HG03558 (cell line): ENCODE measurements around the gene PPAT.

Experiments
- ATAC-seq: cut with Tn5 transposase; IDR thresholded peaks from one replicate; pipeline ENCODE4 v1.9.1; 2021; ENCODE audit warnings: moderate number of reproducible peaks; ENCODE audit not compliant: unreplicated experiment; ENCODE audit errors: extremely low read depth

PPAT gene

GRCh38 chr4:56438766-56439165 is 3.4 kb upstream of the PPAT start:
- ATAC-seq = no peak

DNA sequence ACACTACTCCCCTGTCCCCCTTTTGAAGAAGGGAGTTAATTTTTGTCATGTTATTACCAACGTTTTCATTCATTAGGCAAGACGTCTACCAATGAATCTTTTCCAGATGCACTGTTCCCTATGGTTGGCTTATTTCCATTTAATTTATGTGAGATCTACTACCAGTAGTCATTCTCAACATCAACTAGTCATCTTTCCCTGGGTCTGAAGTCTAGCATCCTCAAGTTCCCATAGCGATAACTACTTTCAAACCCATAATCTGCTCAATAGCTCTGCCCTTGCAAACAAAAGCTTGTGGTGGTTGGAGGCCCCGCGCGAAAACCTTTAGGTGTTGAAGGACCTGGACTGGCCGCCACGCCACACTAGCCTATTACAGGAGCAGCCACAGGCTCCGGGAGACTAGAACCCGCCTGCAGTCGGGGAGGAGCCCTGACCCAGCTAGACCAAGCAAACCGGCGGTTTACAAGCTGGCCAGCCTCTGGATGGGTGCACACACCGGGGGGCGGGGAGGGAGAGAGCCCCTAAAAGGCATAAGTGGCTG is 746 bp downstream of the PPAT start:
- ATAC-seq = no peak

DNA sequence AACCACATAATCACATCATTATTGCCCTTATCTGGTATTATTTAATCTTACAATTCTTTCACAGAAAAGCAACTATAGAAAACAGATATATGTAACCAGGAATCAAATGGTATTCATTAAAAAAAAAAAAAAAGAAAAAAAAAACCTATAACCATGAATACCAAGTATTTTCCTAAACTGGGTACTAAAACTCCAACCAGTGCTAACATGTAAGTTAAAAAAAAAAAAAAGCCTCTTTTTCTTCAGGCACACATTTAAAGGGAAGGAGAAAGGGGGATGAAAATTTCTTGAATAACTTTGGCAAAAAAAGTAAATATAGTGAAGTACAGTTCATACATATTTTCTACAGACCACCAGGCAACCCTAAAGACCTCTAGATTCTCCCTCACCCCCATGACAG is 2.1 kb downstream of the PPAT start:
- ATAC-seq = no peak

- no peak for ATAC-seq
Measured at GRCh38 chr4:56430203-56430602, 5.2 kb downstream of the PPAT start.

- ATAC-seq = no peak
Measured at GRCh38 chr4:56427179-56427578, 8.2 kb downstream of the PPAT start.

GRCh38 chr4:56426273-56426672 is 9.1 kb downstream of the PPAT start:
- ATAC-seq = peak; percentile 74

DNA sequence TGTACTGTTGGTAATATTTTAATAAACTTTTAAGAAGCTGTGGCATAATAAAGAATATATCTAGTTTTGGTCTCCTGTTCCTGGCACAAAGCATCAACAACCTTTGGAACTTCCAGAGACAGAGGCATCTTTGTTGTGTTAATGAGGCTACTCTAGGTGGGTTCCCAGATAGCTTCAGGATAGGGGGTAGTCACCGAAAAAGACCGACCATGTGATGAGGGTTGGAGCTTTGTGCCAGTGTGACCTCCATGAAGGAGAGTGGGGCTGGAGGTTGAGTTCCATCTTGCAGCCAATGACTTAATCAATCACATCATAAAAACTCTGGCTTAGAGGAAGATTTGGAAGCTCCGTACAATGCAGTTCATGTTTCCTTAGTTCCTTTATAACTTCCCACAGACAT is 9.9 kb downstream of the PPAT start:
- ATAC-seq = no peak

DNA sequence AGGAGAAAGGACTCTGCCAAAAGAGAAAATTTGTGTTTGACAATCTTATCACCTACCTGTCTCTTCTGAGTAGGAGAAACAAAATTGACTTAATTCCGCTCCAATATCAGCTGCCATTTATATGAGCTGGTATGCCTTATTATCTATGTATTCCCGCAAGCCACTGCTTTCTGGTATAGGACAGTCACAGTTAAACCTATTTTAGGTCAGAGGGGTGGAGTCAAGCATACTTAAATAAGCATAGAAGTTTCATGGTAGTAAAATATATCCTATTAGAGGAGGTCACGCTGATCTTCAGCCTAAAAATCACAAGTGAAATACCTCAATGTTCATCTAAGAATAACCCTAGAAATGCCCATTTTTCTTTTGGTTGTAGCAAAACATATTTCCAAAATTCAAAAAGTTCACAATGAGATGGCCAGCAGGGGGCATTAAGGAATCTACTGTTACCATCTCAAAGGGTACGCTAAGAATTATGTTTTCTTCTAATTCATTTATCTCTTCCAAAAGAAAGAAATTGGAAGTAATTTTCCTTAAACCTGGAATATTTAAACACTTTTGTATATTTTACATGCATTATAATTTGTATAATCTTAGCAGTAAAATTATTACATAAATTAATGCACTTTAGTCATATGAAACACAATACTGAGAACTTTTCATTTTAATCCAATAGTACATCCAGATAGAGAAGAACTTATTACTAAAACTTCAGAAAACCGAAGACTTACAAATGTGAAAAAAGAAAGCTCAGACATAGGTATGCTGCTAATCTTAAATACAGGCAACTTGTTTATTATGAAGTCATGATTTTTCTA is 10.5 kb downstream of the PPAT start:
- no peak for ATAC-seq

DNA sequence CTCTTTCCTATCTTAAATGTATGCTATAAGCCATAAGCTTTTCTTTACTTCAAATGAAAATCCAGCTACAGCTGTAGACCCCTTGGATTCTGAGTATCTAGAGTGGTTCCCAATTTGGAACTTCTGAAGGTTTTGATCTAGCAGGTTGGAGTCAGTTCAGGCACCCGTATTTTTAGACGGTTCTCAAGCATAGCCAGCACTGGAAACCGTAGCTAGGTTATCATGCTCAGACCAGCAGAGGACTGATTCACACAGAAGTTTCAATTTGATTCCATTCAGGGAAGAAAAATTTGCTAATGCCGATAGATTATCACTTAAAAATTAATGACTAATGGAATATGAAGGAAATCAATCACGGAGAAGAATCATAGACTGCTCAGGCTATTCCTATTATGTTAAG is 11.2 kb downstream of the PPAT start:
- no peak for ATAC-seq

- ATAC-seq = no peak
Measured at GRCh38 chr4:56417396-56417795, 18.0 kb downstream of the PPAT start.

DNA sequence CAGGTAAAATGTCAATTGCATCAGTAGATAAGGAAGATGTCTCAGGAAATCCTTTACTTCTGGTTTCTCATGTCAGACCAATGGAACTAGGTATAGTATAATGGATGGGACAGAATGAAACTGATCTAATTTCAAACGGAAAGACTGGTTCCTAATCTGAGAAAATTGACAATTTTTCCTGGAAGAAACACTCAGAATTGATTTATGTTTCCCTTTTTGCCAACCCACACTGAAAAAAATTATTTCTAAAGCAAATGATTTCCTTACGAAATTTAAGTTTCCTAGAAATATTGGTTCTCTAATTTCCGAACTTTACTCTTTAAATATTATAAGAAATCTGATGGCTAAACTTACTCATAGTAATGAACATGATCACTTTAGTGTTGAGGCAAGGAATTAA is 19.1 kb downstream of the PPAT start:
- ATAC-seq = no peak

GRCh38 chr4:56414135-56414670 is 21.2 kb downstream of the PPAT start:
- no peak for ATAC-seq

DNA sequence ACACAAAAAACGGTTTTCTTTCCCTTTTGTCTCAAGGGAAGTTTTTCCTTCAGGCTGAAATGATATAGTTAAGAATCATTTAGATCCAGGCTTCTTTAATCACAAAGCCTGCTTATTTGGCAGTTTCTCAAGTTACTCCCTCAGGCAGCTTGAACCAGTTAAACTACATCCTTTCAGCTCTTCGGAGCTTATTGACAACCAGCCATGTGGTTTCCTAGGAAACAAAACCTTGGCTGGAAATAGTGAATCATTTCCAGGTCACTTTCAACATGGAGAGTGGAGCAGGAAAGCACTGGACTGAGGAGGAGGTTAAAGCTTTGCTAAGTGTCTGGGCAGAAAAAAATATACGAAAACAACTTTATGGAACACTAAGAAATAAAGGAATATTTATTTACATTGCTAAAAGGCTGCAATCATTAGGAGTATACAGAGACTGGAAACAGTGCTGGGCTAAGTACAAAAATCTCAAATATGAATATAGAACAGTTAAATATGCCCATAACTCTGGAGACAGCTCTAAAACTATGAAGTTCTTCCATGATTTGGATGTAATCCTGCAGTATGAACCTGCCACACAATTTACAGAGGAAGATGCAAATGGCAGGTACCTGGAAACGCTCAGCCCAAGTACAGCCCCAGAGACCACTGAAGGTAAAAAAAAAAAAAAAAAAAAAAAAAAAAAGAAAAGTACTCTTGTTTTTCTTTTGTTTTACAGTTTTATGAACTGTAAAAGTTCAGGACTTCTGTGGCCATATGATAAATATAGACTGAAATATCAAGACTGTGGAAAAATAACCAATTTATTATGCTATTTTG is 25.0 kb downstream of the PPAT start:
- ATAC-seq = no peak

DNA sequence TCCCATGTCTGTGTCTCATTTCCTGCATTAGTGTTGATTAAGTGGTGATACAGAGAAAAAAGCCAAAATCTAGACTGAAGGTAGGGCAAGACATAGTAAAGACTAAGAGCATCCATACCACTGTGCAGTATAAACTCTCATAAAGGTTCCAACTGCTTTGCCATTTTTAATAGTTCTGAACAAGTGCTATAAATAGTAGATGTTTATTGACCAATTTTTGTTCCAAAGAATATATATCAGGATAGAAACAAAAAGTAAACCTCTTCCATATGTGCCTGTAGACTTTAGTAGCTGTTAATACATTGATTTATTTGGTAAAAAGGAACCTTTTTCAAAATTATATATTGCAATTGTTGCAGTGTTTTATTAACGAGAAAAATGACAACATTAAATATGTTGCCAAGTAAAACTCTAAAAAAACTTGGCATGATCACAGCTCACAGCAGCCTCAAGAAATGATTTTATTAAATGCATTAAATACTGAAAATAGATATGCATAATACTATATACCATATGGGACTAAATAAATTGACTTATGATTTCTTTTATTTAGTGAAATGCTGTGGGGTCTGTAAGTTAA is 25.8 kb downstream of the PPAT start:
- no peak for ATAC-seq

DNA sequence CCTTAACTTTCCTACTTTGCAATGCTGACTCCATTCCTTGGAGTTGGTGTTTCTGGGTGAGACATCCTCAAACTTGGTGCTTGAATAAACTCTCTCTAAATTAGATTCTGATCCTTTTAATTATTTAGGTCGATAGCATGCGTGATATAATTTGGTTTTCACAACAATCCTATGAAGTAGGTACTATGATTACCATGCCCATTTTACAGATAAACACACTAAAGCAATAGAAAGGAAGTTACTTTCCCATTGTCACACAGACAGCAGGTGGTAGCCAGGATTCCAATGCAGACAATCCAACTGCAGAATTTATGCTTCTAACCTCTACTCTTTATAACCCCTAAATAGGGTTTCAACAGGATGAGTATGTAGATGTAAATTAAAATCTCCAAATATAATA is 26.4 kb downstream of the PPAT start:
- no peak for ATAC-seq

- ATAC-seq = no peak
Measured at GRCh38 chr4:56406151-56406550, 29.3 kb downstream of the PPAT start.

DNA sequence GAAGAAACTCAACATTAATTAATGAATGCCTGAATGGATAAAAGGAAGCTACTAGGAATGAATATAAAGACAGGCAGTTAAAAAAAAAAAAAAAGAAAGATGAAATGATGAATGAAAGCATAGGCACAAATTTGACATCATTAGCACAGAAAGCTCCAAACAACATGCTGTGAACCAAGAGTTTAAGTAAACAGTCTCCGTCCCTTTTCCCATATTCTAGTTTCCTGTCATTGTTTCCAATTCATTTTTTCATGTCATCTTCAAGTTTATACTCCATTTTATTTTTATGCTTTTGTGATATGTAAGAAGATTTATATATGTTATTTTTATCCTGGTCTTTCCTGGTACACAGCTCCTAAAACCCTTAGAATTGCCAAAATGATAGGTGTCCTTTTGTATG is 30.4 kb downstream of the PPAT start:
- ATAC-seq = no peak

GRCh38 chr4:56400560-56400959 is 34.9 kb downstream of the PPAT start:
- no peak for ATAC-seq

GRCh38 chr4:56391270-56391669 is 44.1 kb downstream of the PPAT start:
- no peak for ATAC-seq

- ATAC-seq = no peak
Measured at GRCh38 chr4:56389558-56389957, 45.9 kb downstream of the PPAT start.

GRCh38 chr4:56388306-56388705 is 47.1 kb downstream of the PPAT start:
- no peak for ATAC-seq
